Stomach (tissue), 9 donors: ENCODE results near the gene TBL1XR1. TPM values are rescaled to one million over a fixed set of nuclear protein-coding genes. Genes with fewer than 3 reads are reported as not detected.

Experiments
- DNase-seq, 2 donors: peaks; one replicate each; pipeline versions ENCODE4 v3.0.0 to v3.0.0-alpha.2; 2013 to 2019
- H3K27ac ChIP-seq, 5 donors: fragments of 200-600 bp in 4 of 5; sonication (generic) in 4 of 5; one replicate each; pipeline ENCODE4 v1.5.1; 2013 to 2019; ENCODE audit warnings: mild to moderate bottlenecking in 1 of 5, moderate library complexity in 1 of 5
- H3K27me3 ChIP-seq, 3 donors: fragments of 200-600 bp; sonication (generic); one replicate each; pipeline ENCODE4 v1.5.1; 2017 to 2019; ENCODE audit warnings: mixed run types in 1 of 3
- H3K36me3 ChIP-seq, 4 donors: fragments of 200-600 bp; sonication (generic); 1 replicate in 3 of 4; 2 replicates in 1 of 4; pipeline ENCODE4 v1.5.1; 2016 to 2019
- H3K4me1 ChIP-seq, 4 donors: fragments of 200-600 bp; sonication (generic); one replicate each; pipeline ENCODE4 v1.5.1; 2016 to 2019
- H3K4me3 ChIP-seq, 4 donors: fragments of 200-600 bp; sonication (generic) in 3 of 4; one replicate each; pipeline ENCODE4 v1.5.1; 2016 to 2019; ENCODE audit warnings: mild to moderate bottlenecking in 1 of 4
- H3K9me3 ChIP-seq, 4 donors: fragments of 200-600 bp; sonication (generic); one replicate each; pipeline ENCODE4 v1.5.1; 2016 to 2019
- CTCF ChIP-seq, 7 experiments: fragments of 450-650 bp in 4 of 7; fragments of 200-600 bp in 3 of 7; sonication (generic) in 3 of 7; IDR thresholded peaks; one replicate each; pipeline ENCODE4 v1.5.1; 2016 to 2019; ENCODE audit warnings: antibody characterized with exemption in 7 of 7, control low read depth in 2 of 7, mild to moderate bottlenecking in 1 of 7
- EP300 ChIP-seq: sonication (generic); formaldehyde crosslinking; IDR thresholded peaks from one replicate; pipeline ENCODE4 v1.6.1; 2017; ENCODE audit warnings: antibody characterized with exemption
- POLR2A ChIP-seq, 4 donors: fragments of 450-650 bp; IDR thresholded peaks; one replicate each; pipeline ENCODE4 v1.6.1; 2016; ENCODE audit warnings: antibody characterized with exemption in 4 of 4, control low read depth in 2 of 4, mild to moderate bottlenecking in 1 of 4, moderate library complexity in 1 of 4
- POLR2AphosphoS5 ChIP-seq, 3 donors: sonication (generic); formaldehyde crosslinking; IDR thresholded peaks; one replicate each; pipeline ENCODE4 v1.6.1; 2016; ENCODE audit warnings: antibody characterized with exemption in 3 of 3
- WGBS, 5 donors: extraction: QIAGEN DNeasy Blood & Tissue Kit in 3 of 5; methylation state at CpG; one replicate each; pipeline versions ENCODE4 v1.1.5 to v1.1.7; 2013 to 2018; 5-methylcytosine and 5-hydroxymethylcytosine counted together
- intact Hi-C: fragments of 100-400 bp; cut with DNase I; formaldehyde crosslinking; loops from one replicate; pipeline ENCODE4 v1.15.1; 2023; ENCODE audit warnings: low total_unique reads
- polyA plus RNA-seq, 3 donors: library from polyadenylated mRNA; stranded (reverse); fragments of 200-250 nt; gene quantifications; one replicate each; pipeline ENCODE4 v1.2.3, GENCODE V29; 2013
- total RNA-seq, 5 donors: library from RNA; depleted of rRNA; stranded (reverse); fragments of >200 nt; gene quantifications; one replicate each; pipeline versions ENCODE4 v1.1.0 to v1.2.3, GENCODE V29; 2014 to 2016
- donor health status: healthy with polysubstance abuse.
- donor health status: Bipolar disorder and iron deficiency.
- donor health status: healthy.

TBL1XR1 gene
- total and polyA plus RNA-seq, 8 donors: 11.6 to 217 (median 41.1) TPM

- Histone ChIP-seq H3K36me3 (peaks cover 9 to 68% (median 57%) of the 10 kb centered on the region in 4 donors), H3K9me3 (no peaks in the 10 kb centered on the region), H3K4me1 (peaks cover 8 to 25% (median 20%) of the 10 kb centered on the region in 4 donors), H3K27me3 (no peaks in the 10 kb centered on the region), H3K4me3 (no peak overlapping the region), H3K27ac (no peak overlapping the region)
- intact Hi-C loops: no loop called here
- WGBS, 5 donors: 81 to 92% (median 88%) methylated on average over 2 of the region's 2 CpGs
- DNase-seq: no peak
- no peak for TF ChIP-seq EP300
- TF ChIP-seq POLR2A (IDR thresholded peaks at IDR 0.05): no peak
- TF ChIP-seq CTCF (IDR thresholded peaks at IDR 0.05): no peak
- TF ChIP-seq POLR2AphosphoS5 (IDR thresholded peaks at IDR 0.05): no peak
Measured at GRCh38 chr3:177045767-177046166, 151.5 kb downstream of the TBL1XR1 start.

- WGBS, 5 donors: 93 to 96% (median 94%) methylated on average over 7 of the region's 7 CpGs
- Histone ChIP-seq H3K9me3 (no peaks in the 10 kb centered on the region), H3K27ac (no peak overlapping the region), H3K4me3 (no peak overlapping the region), H3K36me3 (peaks cover 9 to 68% (median 56%) of the 10 kb centered on the region in 4 donors), H3K27me3 (no peaks in the 10 kb centered on the region), H3K4me1 (peaks cover 8 to 25% (median 23%) of the 10 kb centered on the region in 4 donors)
- intact Hi-C loops: no loop called here
- DNase-seq: no peak
- TF ChIP-seq POLR2A (IDR thresholded peaks at IDR 0.05): no peak
Measured at GRCh38 chr3:177045222-177045621, 152.1 kb downstream of the TBL1XR1 start.

- intact Hi-C loops: no loop called here
- no peak for DNase-seq
- Histone ChIP-seq H3K36me3 (peaks cover 6 to 52% (median 44%) of the 10 kb centered on the region in 4 donors), H3K4me3 (no peak overlapping the region), H3K27ac (peak overlapping the region in 4 of 5 donors; percentile 33 to 65 (median 51)), H3K9me3 (no peaks in the 10 kb centered on the region), H3K27me3 (no peaks in the 10 kb centered on the region), H3K4me1 (peaks cover 8 to 37% (median 28%) of the 10 kb centered on the region in 4 donors)
- 72 to 79% (median 72%) methylated on average over 8 of the region's 8 CpGs for WGBS, 5 donors
- TF ChIP-seq EP300: no peak
- TF ChIP-seq POLR2A (IDR thresholded peaks at IDR 0.05): no peak
- no peak for TF ChIP-seq POLR2AphosphoS5 (IDR thresholded peaks at IDR 0.05)
- TF ChIP-seq CTCF (IDR thresholded peaks at IDR 0.05): no peak
Measured at GRCh38 chr3:177041730-177042551, 155.3 kb downstream of the TBL1XR1 start.

GRCh38 chr3:177041021-177041729, 156.1 kb downstream of the TBL1XR1 start:
- Histone ChIP-seq H3K36me3 (peaks cover 6 to 51% (median 44%) of the 10 kb centered on the region in 4 donors), H3K4me3 (no peak overlapping the region), H3K4me1 (peaks cover 8 to 41% (median 28%) of the 10 kb centered on the region in 4 donors), H3K27me3 (no peaks in the 10 kb centered on the region), H3K27ac (peak overlapping the region; percentile 12 to 65 (median 39)), H3K9me3 (no peaks in the 10 kb centered on the region)
- intact Hi-C loops: no loop called here
- peak in 1 of 2 donors; percentile 56 for DNase-seq
- WGBS, 5 donors: 32 to 55% (median 42%) methylated on average over 2 of the region's 2 CpGs
- TF ChIP-seq POLR2A (IDR thresholded peaks at IDR 0.05) (no peak), POLR2AphosphoS5 (IDR thresholded peaks at IDR 0.05) (peak in 1 of 3 donors; percentile 53)

- peak overlapping the region in 4 of 5 donors; percentile 33 to 65 (median 51) for H3K27ac ChIP-seq
- no peak overlapping the region for H3K4me3 ChIP-seq
- no peaks in the 10 kb centered on the region for H3K9me3 ChIP-seq
- 81 to 96% (median 94%) methylated on average over 4 of the region's 4 CpGs for WGBS, 5 donors
- H3K27me3 ChIP-seq: no peaks in the 10 kb centered on the region
- no peak for DNase-seq
- H3K4me1 ChIP-seq: peaks cover 8 to 45% (median 28%) of the 10 kb centered on the region in 4 donors
- peaks cover 6 to 44% (median 32%) of the 10 kb centered on the region in 4 donors for H3K36me3 ChIP-seq
- intact Hi-C loops: no loop called here
- TF ChIP-seq CTCF (IDR thresholded peaks at IDR 0.05): no peak
- TF ChIP-seq POLR2AphosphoS5 (IDR thresholded peaks at IDR 0.05): no peak
- TF ChIP-seq EP300: no peak
- no peak for TF ChIP-seq POLR2A (IDR thresholded peaks at IDR 0.05)
Measured at GRCh38 chr3:177039490-177040274, 157.6 kb downstream of the TBL1XR1 start.
